ENCODE measurements around the gene UQCC3. TPM values are rescaled to one million over a fixed set of nuclear protein-coding genes. Genes with fewer than 3 reads are reported as not detected.

Gene UQCC3
- total and polyA plus RNA-seq, 2 of the 13 experiments (the other 11 are each of a cell fraction or from before 2014, with no cell fraction given): 7.7 to 16.0 TPM

DNA sequence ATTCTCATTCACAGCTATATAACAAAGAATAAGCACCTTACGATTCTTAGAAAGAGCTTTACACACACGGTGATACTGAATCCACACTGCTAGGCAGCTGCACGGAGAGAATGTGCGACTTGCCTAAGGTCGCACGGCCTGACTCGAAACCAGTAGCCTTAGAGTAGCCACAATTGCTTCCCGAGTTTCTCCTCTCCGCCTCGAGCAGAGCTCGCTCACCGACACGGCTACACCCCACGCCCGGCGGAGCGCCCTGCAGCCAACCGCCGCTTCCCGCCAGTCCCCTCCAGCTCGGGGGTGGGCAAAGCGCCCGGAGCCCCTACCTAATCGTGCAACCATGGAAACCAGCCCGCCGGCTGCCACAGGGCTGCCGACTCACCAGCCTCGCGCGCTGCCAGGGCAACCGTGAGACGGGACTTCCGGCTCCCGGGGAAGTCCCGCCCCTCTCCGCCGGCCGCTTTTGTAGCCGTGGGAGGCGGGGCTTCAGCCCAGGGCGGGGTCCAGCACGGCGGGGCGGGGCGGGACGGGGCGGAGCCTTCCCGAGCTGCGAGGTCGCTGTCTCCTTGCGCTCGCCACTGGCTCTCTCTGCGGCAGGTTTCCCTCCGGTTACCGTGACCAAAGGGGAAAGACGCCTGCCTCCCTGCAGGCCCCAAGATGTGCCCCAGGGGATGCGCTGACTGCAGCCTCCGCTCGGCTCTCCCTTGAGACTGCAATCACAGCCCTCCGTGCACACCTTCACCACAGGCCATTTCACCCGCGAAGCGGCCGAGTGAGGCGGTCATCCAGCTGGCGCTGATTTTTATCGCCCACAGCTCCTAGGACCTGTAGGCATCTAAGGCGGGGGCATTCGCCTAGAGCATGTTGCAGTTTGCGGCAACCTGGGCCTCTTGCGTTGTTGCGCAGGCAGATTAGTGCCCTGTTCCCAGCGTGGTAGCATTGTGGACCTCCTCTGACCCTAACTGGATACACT, 34.7 kb downstream of the UQCC3 start (continued):
- TF ChIP-seq, protein P1, sequence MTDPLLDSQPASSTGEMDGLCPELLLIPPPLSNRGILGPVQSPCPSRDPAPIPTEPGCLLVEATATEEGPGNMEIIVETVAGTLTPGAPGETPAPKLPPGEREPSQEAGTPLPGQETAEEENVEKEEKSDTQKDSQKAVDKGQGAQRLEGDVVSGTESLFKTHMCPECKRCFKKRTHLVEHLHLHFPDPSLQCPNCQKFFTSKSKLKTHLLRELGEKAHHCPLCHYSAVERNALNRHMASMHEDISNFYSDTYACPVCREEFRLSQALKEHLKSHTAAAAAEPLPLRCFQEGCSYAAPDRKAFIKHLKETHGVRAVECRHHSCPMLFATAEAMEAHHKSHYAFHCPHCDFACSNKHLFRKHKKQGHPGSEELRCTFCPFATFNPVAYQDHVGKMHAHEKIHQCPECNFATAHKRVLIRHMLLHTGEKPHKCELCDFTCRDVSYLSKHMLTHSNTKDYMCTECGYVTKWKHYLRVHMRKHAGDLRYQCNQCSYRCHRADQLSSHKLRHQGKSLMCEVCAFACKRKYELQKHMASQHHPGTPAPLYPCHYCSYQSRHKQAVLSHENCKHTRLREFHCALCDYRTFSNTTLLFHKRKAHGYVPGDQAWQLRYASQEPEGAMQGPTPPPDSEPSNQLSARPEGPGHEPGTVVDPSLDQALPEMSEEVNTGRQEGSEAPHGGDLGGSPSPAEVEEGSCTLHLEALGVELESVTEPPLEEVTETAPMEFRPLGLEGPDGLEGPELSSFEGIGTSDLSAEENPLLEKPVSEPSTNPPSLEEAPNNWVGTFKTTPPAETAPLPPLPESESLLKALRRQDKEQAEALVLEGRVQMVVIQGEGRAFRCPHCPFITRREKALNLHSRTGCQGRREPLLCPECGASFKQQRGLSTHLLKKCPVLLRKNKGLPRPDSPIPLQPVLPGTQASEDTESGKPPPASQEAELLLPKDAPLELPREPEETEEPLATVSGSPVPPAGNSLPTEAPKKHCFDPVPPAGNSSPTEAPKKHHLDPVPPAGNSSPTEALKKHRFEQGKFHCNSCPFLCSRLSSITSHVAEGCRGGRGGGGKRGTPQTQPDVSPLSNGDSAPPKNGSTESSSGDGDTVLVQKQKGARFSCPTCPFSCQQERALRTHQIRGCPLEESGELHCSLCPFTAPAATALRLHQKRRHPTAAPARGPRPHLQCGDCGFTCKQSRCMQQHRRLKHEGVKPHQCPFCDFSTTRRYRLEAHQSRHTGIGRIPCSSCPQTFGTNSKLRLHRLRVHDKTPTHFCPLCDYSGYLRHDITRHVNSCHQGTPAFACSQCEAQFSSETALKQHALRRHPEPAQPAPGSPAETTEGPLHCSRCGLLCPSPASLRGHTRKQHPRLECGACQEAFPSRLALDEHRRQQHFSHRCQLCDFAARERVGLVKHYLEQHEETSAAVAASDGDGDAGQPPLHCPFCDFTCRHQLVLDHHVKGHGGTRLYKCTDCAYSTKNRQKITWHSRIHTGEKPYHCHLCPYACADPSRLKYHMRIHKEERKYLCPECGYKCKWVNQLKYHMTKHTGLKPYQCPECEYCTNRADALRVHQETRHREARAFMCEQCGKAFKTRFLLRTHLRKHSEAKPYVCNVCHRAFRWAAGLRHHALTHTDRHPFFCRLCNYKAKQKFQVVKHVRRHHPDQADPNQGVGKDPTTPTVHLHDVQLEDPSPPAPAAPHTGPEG (CRISPR knock-in tag; IDR thresholded peaks at IDR 0.05): no peak
- TF ChIP-seq, protein P2, sequence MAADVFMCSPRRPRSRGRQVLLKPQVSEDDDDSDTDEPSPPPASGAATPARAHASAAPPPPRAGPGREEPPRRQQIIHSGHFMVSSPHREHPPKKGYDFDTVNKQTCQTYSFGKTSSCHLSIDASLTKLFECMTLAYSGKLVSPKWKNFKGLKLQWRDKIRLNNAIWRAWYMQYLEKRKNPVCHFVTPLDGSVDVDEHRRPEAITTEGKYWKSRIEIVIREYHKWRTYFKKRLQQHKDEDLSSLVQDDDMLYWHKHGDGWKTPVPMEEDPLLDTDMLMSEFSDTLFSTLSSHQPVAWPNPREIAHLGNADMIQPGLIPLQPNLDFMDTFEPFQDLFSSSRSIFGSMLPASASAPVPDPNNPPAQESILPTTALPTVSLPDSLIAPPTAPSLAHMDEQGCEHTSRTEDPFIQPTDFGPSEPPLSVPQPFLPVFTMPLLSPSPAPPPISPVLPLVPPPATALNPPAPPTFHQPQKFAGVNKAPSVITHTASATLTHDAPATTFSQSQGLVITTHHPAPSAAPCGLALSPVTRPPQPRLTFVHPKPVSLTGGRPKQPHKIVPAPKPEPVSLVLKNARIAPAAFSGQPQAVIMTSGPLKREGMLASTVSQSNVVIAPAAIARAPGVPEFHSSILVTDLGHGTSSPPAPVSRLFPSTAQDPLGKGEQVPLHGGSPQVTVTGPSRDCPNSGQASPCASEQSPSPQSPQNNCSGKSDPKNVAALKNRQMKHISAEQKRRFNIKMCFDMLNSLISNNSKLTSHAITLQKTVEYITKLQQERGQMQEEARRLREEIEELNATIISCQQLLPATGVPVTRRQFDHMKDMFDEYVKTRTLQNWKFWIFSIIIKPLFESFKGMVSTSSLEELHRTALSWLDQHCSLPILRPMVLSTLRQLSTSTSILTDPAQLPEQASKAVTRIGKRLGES (CRISPR knock-in tag; IDR thresholded peaks at IDR 0.05; ENCODE audit: borderline replicate concordance): no peak
- TF ChIP-seq PITX1 (CRISPR knock-in tag; IDR thresholded peaks at IDR 0.05): 0 out of 2 replicates have a peak, but pooled peaks have one; percentile 13
- no peak for TF ChIP-seq KDM6A (CRISPR knock-in tag; IDR thresholded peaks at IDR 0.05; ENCODE audit: low read depth)
- peak; percentile 49 for TF ChIP-seq IKZF4 (CRISPR knock-in tag; IDR thresholded peaks at IDR 0.05; ENCODE audit: borderline replicate concordance, low read depth, not compliant biosample characterization)
- no peak for TF ChIP-seq ZNF260 (CRISPR knock-in tag; IDR thresholded peaks at IDR 0.05; ENCODE audit: borderline replicate concordance, low read depth)
- no peak; the same call in none of the 2 replicates for TF ChIP-seq GATAD1 (CRISPR knock-in tag; IDR thresholded peaks at IDR 0.05)
- TF ChIP-seq, protein P3, sequence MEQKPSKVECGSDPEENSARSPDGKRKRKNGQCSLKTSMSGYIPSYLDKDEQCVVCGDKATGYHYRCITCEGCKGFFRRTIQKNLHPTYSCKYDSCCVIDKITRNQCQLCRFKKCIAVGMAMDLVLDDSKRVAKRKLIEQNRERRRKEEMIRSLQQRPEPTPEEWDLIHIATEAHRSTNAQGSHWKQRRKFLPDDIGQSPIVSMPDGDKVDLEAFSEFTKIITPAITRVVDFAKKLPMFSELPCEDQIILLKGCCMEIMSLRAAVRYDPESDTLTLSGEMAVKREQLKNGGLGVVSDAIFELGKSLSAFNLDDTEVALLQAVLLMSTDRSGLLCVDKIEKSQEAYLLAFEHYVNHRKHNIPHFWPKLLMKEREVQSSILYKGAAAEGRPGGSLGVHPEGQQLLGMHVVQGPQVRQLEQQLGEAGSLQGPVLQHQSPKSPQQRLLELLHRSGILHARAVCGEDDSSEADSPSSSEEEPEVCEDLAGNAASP (CRISPR knock-in tag; IDR thresholded peaks at IDR 0.05; ENCODE audit: borderline replicate concordance): no peak
- no peak for TF ChIP-seq ZNF616 (CRISPR knock-in tag; IDR thresholded peaks at IDR 0.05; ENCODE audit: low read depth)
- TF ChIP-seq ZNF782 (CRISPR knock-in tag; IDR thresholded peaks at IDR 0.05; ENCODE audit: borderline replicate concordance): no peak
- no peak for TF ChIP-seq NCOA2 (CRISPR knock-in tag; IDR thresholded peaks at IDR 0.05)
- TF ChIP-seq, protein P4, sequence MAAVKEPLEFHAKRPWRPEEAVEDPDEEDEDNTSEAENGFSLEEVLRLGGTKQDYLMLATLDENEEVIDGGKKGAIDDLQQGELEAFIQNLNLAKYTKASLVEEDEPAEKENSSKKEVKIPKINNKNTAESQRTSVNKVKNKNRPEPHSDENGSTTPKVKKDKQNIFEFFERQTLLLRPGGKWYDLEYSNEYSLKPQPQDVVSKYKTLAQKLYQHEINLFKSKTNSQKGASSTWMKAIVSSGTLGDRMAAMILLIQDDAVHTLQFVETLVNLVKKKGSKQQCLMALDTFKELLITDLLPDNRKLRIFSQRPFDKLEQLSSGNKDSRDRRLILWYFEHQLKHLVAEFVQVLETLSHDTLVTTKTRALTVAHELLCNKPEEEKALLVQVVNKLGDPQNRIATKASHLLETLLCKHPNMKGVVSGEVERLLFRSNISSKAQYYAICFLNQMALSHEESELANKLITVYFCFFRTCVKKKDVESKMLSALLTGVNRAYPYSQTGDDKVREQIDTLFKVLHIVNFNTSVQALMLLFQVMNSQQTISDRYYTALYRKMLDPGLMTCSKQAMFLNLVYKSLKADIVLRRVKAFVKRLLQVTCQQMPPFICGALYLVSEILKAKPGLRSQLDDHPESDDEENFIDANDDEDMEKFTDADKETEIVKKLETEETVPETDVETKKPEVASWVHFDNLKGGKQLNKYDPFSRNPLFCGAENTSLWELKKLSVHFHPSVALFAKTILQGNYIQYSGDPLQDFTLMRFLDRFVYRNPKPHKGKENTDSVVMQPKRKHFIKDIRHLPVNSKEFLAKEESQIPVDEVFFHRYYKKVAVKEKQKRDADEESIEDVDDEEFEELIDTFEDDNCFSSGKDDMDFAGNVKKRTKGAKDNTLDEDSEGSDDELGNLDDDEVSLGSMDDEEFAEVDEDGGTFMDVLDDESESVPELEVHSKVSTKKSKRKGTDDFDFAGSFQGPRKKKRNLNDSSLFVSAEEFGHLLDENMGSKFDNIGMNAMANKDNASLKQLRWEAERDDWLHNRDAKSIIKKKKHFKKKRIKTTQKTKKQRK (IDR thresholded peaks at IDR 0.05; ENCODE audit: low read length): no peak
- no peak for TF ChIP-seq MAFG (CRISPR knock-in tag; IDR thresholded peaks at IDR 0.05)
